K562 (cell line): ENCODE measurements around the gene C3orf70. TPM values are rescaled to one million over a fixed set of nuclear protein-coding genes. Genes with fewer than 3 reads are reported as not detected.

Experiments used
- ATAC-seq: fragments of 200-7000 bp; cut with Tn5 transposase; 3 replicates; pipeline ENCODE4 v1.9.1; 2020; ENCODE audit warnings: moderate library complexity
- BruUV-seq: library from RNA; stranded (reverse); fragments of 400-500 nt; replicated peaks from 2 replicates; lab custom pipeline; 2021; lab: Mats Ljungman, UMichigan
- CTCF ChIA-PET: fragments of 300-600 bp; formaldehyde crosslinking; extraction: SDS; loops from one replicate; lab custom pipeline; 2021; ENCODE audit warnings: low intra/inter-chr PET ratio; lab: Yijun Ruan, JAX
- POLR2A ChIA-PET: fragments of 300-600, 350-650 bp; sonication (Branson Sonifier 250); formaldehyde crosslinking; extraction: SDS; loops from one replicate; lab custom pipeline; 2021; ENCODE audit warnings: antibody characterized with exemption, inconsistent platforms; lab: Yijun Ruan, JAX
- DNase-seq, 4 experiments: peaks; one replicate each; pipeline versions ENCODE4 v3.0.0 to v3.0.0-alpha.2; 2011 to 2018; ENCODE audit warnings: low spot score in 3 of 4, mixed read lengths in 3 of 4; ENCODE audit errors: extremely low read depth in 1 of 4
- FAIRE-seq: peaks from 2 replicates; lab custom pipeline; 2011; peaks lifted over from hg19 to GRCh38; lab: Jason Lieb, UNC
- H2AFZ ChIP-seq: 2 replicates; pipeline ENCODE4 v1.6.0; 2011; ENCODE audit warnings: low read depth, low read length, control low read depth, inconsistent platforms
- H3K27ac ChIP-seq: fragments of 200-600 bp; 3 replicates; pipeline ENCODE4 v1.8.0; 2011; ENCODE audit warnings: low read depth, mild to moderate bottlenecking, control low read depth, inconsistent platforms, low read length, moderate library complexity, mixed read lengths; ENCODE audit errors: extremely low read depth
- H3K27me3 ChIP-seq, 2 experiments: fragments of 300-600 bp in 1 of 2; 2 replicates in 1 of 2; 3 replicates in 1 of 2; pipeline versions ENCODE4 v1.6.0 to v1.8.0; 2011; ENCODE audit warnings: inconsistent platforms in 2 of 2, low read length in 2 of 2, mild to moderate bottlenecking in 1 of 2, mixed read lengths in 1 of 2, moderate library complexity in 1 of 2; ENCODE audit not compliant: control insufficient read depth in 2 of 2, insufficient read depth in 2 of 2
- H3K36me3 ChIP-seq: fragments of 300-600 bp; 3 replicates; pipeline ENCODE4 v1.8.0; 2011; ENCODE audit warnings: mild to moderate bottlenecking, low read length, inconsistent platforms; ENCODE audit not compliant: control insufficient read depth, insufficient read depth
- H3K4me1 ChIP-seq, 2 experiments: fragments of 200-600 bp in 1 of 2; replicated peaks in 1 of 2; 2 replicates in 1 of 2; 3 replicates in 1 of 2; pipeline versions ENCODE4 v1.5.1 to v1.8.0; 2011; ENCODE audit warnings: inconsistent platforms in 2 of 2, low read length in 2 of 2, mild to moderate bottlenecking in 1 of 2, mixed read lengths in 1 of 2, moderate library complexity in 1 of 2; ENCODE audit not compliant: control insufficient read depth in 2 of 2, insufficient read depth in 2 of 2
- H3K4me2 ChIP-seq: 2 replicates; pipeline ENCODE4 v1.6.1; 2011; ENCODE audit warnings: low read length, control low read depth, inconsistent platforms, mixed read lengths; ENCODE audit not compliant: insufficient read depth
- H3K4me3 ChIP-seq: fragments of 200-600 bp; sonication (generic), shearing (Covaris generic); 2 replicates; pipeline ENCODE4 v1.5.1; 2016; ENCODE audit warnings: control low read depth, inconsistent platforms
- H3K79me2 ChIP-seq: fragments of 200-600 bp; 3 replicates; pipeline ENCODE4 v1.8.0; 2011; ENCODE audit warnings: low read length, inconsistent platforms; ENCODE audit not compliant: control insufficient read depth, insufficient read depth
- H3K9ac ChIP-seq, 2 experiments: 2 replicates each; pipeline versions ENCODE4 v1.6.0 to v1.6.1; 2011; ENCODE audit warnings: low read depth in 2 of 2, low read length in 2 of 2, control low read depth in 1 of 2, inconsistent platforms in 1 of 2, mild to moderate bottlenecking in 1 of 2, mixed read lengths in 1 of 2; ENCODE audit not compliant: insufficient read depth in 1 of 2
- H3K9me1 ChIP-seq: one replicate; pipeline ENCODE4 v1.6.0; 2011; ENCODE audit warnings: inconsistent platforms, mild to moderate bottlenecking, low read length, moderate library complexity; ENCODE audit not compliant: control insufficient read depth, insufficient read depth
- H3K9me3 ChIP-seq: replicated peaks from 2 replicates; pipeline ENCODE4 v1.5.1; 2011; ENCODE audit warnings: low read depth, low read length, inconsistent platforms; ENCODE audit not compliant: control insufficient read depth, insufficient read depth
- H4K20me1 ChIP-seq: replicated peaks from 2 replicates; pipeline ENCODE4 v1.6.1; 2011; ENCODE audit warnings: low read length, inconsistent platforms, mixed read lengths; ENCODE audit not compliant: control insufficient read depth, insufficient read depth
- BCL6 ChIP-seq: fragments of 250-450 bp; sonication (Bioruptor Pico); IDR thresholded peaks from 2 replicates; pipeline ENCODE4 v1.4.0; 2020
- BRF1 ChIP-seq: IDR thresholded peaks from 3 replicates; pipeline ENCODE4 v1.6.1; 2011; ENCODE audit warnings: borderline replicate concordance, mild to moderate bottlenecking; ENCODE audit not compliant: insufficient read length; ENCODE audit errors: extremely low read depth
- CSDE1 ChIP-seq, 2 experiments: fragments of 450-650 bp; IDR thresholded peaks; 2 replicates each; pipeline ENCODE4 v1.6.1; 2016; ENCODE audit warnings: mild to moderate bottlenecking in 1 of 2
- HIVEP1 ChIP-seq: fragments of 250-450 bp; sonication (Bioruptor Pico); IDR thresholded peaks from 2 replicates; pipeline ENCODE4 v1.4.0; 2020; ENCODE audit warnings: mild to moderate bottlenecking
- HNRNPH1 ChIP-seq: fragments of 200-400 bp; formaldehyde crosslinking; optimal IDR thresholded peaks from 2 replicates; pipeline ENCODE3; 2017; ENCODE audit warnings: low read depth, mild to moderate bottlenecking, low read length, moderate library complexity
- KDM5B ChIP-seq: fragments of 200-600 bp; sonication (generic); IDR thresholded peaks from 2 replicates; pipeline ENCODE4 v1.6.1; 2012; ENCODE audit warnings: low read depth, mild to moderate bottlenecking, moderate library complexity, low read length, control low read depth, inconsistent platforms; ENCODE audit not compliant: insufficient replicate concordance
- OTX1 ChIP-seq: fragments of 450-650 bp; formaldehyde crosslinking; IDR thresholded peaks from 2 replicates; pipeline ENCODE4 v1.4.0; 2022; ENCODE audit warnings: mild to moderate bottlenecking
- ZBTB12 ChIP-seq: fragments of 250-450 bp; sonication (Bioruptor Pico); IDR thresholded peaks from 2 replicates; pipeline ENCODE4 v1.4.0; 2020
- ZNF217 ChIP-seq: sonication (generic); formaldehyde crosslinking; IDR thresholded peaks from 2 replicates; pipeline ENCODE4 v1.8.0; 2022; ENCODE audit warnings: mild to moderate bottlenecking, missing genetic modification reagents
- ZNF592 ChIP-seq: fragments of 450-650 bp; IDR thresholded peaks from 2 replicates; pipeline ENCODE4 v1.6.1; 2017; ENCODE audit warnings: antibody characterized with exemption, mild to moderate bottlenecking
- WGBS: fragments of 100-300 bp; shearing (Covaris generic); methylation state at CpG from one replicate; pipeline ENCODE4 v1.1.6; 2016; ENCODE audit warnings: low coverage, mixed read lengths; ENCODE audit not compliant: insufficient coverage; ENCODE audit errors: missing lambda C conversion rate; 5-methylcytosine and 5-hydroxymethylcytosine counted together
- in situ Hi-C: fragments of 300-500 bp; cut with MboI; formaldehyde crosslinking; loops from 4 replicates; pipeline ENCODE4 v1.15.0; 2018; ENCODE audit warnings: inconsistent platforms, mixed read lengths
- intact Hi-C: fragments of 100-400 bp; cut with micrococcal nuclease; formaldehyde crosslinking; loops from 2 replicates; pipeline ENCODE4 v1.14.2; 2022
- polyA plus RNA-seq, 8 experiments: library from polyadenylated mRNA; depleted of rRNA in 4 of 8; stranded (reverse) in 5 of 8; unstranded in 3 of 8; fragments of >200 nt; fragmentation: Nextera tagmentation in 2 of 8; fragmentation: Illumina TruSeq in 1 of 8; extraction: Ambion mirVana in 2 of 8; extraction: Trizol in 1 of 8; gene quantifications; 2 replicates each; pipeline versions ENCODE4 v1.2.1 to v1.2.3, GENCODE V29; 2011 to 2014; ENCODE audit warnings: inconsistent platforms in 1 of 8, missing spikeins in 1 of 8
- total RNA-seq, 7 experiments: library from RNA; depleted of rRNA in 6 of 7; stranded (reverse); fragments of >200 nt in 6 of 7; fragmentation: Illumina TruSeq in 2 of 7; extraction: Trizol in 2 of 7; gene quantifications; 2 replicates each; pipeline versions ENCODE4 v1.2.1 to v1.2.3, GENCODE V29; 2011 to 2021; ENCODE audit warnings: low replicate concordance in 1 of 7

Gene C3orf70
- total and polyA plus RNA-seq, 9 of the 15 experiments (the other 6 are each of a cell fraction or from before 2014, with no cell fraction given) = 0.01 to 0.04 (median 0.03) TPM; not detected in 6

GRCh38 chr3:185079625-185080024, 73.2 kb downstream of the C3orf70 start:
- Histone ChIP-seq H3K27me3 (peaks cover 17 to 45% of the 10 kb centered on the region in 2 experiments), H2AFZ (no peak overlapping the region), H3K9ac (no peak overlapping the region), H3K9me1 (no peaks in the 10 kb centered on the region), H3K4me1 (no peaks in the 10 kb centered on the region; a peak in 1 of 5 replicates), H3K4me3 (no peak overlapping the region), H3K79me2 (no peaks in the 10 kb centered on the region), H3K4me2 (no peak overlapping the region), H3K27ac (no peak overlapping the region), H4K20me1 (no peaks in the 10 kb centered on the region), H3K9me3 (no peaks in the 10 kb centered on the region), H3K36me3 (no peaks in the 10 kb centered on the region)
- DNase-seq (no peak), ATAC-seq (no peak), FAIRE-seq (no peak)
- intact Hi-C loops = loop anchor here (5.0 to 10.0 kb wide), 2 partner anchors 98 to 195 kb away; no protein-coding TSS in a partner anchor
- WGBS = 46% methylated on average over 1 of the region's 1 CpG
- BruUV-seq = no TSS peak
- in situ Hi-C loops = no loop called here
- CTCF ChIA-PET = no interaction called here
- POLR2A ChIA-PET = interaction anchor here (1.1 kb wide), 1 partner anchor 125 kb away, joined by 3 read pairs; no protein-coding TSS in a partner anchor
- TF ChIP-seq HNRNPH1 (no peak), BCL6 (no peak)

- H4K20me1 ChIP-seq = no peaks in the 10 kb centered on the region
- intact Hi-C loops = no loop called here
- ChIA-PET CTCF (no interaction called here), POLR2A (no interaction called here)
- no peak overlapping the region for H3K27ac ChIP-seq
- no peaks in the 10 kb centered on the region for H3K9me3 ChIP-seq
- no peak overlapping the region for H3K9ac ChIP-seq
- H3K4me2 ChIP-seq = no peak overlapping the region
- H3K4me3 ChIP-seq = no peak overlapping the region
- WGBS = 6% methylated on average over 8 of the region's 8 CpGs
- in situ Hi-C loops = no loop called here
- no peaks in the 10 kb centered on the region; a peak in 1 of 5 replicates for H3K4me1 ChIP-seq
- H2AFZ ChIP-seq = no peak overlapping the region
- ATAC-seq (no peak), DNase-seq (no peak), FAIRE-seq (no peak)
- H3K79me2 ChIP-seq = no peaks in the 10 kb centered on the region
- H3K9me1 ChIP-seq = no peaks in the 10 kb centered on the region
- no peaks in the 10 kb centered on the region for H3K36me3 ChIP-seq
- peaks cover 22 to 51% of the 10 kb centered on the region in 2 experiments; a peak in 4 of 5 replicates for H3K27me3 ChIP-seq
- BruUV-seq = no TSS peak
- TF ChIP-seq BRF1 = no peak
- TF ChIP-seq KDM5B = no peak
- no peak for TF ChIP-seq HIVEP1 (CRISPR knock-in tag)
- TF ChIP-seq ZBTB12 = no peak
- no peak for TF ChIP-seq CSDE1 (IDR thresholded peaks at IDR 0.05)
- TF ChIP-seq ZNF217 (CRISPR knock-in tag) = no peak
- no peak for TF ChIP-seq OTX1 (CRISPR knock-in tag)
- TF ChIP-seq ZNF592 = no peak
Measured at GRCh38 chr3:185076219-185076618, 76.6 kb downstream of the C3orf70 start.
